HCT116 (cell line): ENCODE results near the gene KRTAP11-1. TPM values are rescaled to one million over a fixed set of nuclear protein-coding genes. Genes with fewer than 3 reads are reported as not detected.

Source experiments
- ATAC-seq: fragments of 200-7000 bp; cut with Tn5 transposase; 2 replicates; pipeline ENCODE4 v1.9.1; 2020; ENCODE audit warnings: mild to moderate bottlenecking, moderate library complexity
- BruUV-seq: library from RNA; stranded (reverse); fragments of 400-500 nt; replicated peaks from 2 replicates; lab custom pipeline; 2021; lab: Mats Ljungman, UMichigan
- CTCF ChIA-PET: fragments of 300-600 bp; sonication (Branson Sonifier 250); formaldehyde crosslinking; loops from one replicate; lab custom pipeline; 2021; ENCODE audit warnings: antibody characterized with exemption; lab: Charles Lee
- POLR2A ChIA-PET: fragments of 300-600, 350-600 bp; sonication (Branson Sonifier 250); formaldehyde crosslinking; loops from one replicate; lab custom pipeline; 2021; ENCODE audit warnings: antibody characterized with exemption; lab: Charles Lee
- RAD21 ChIA-PET, 2 experiments: fragments of 300-600 bp; sonication (Branson Sonifier 250); formaldehyde crosslinking; loops; one replicate each; lab custom pipeline; 2023; ENCODE audit warnings: low total read pairs in 2 of 2; ENCODE audit not compliant: uncharacterized antibody in 2 of 2, unreplicated experiment in 2 of 2, low non-redundant PET in 1 of 2; lab: Charles Lee
- DNase-seq: peaks from one replicate; pipeline ENCODE4 v3.0.0-alpha.2; 2010; ENCODE audit warnings: low read depth, low spot score
- H2AFZ ChIP-seq: fragments of 200-600 bp; shearing (Covaris generic), sonication (generic); 2 replicates; pipeline ENCODE4 v1.6.1; 2017; ENCODE audit warnings: low read depth, mixed run types, mixed read lengths, antibody characterized with exemption, low read length; ENCODE audit not compliant: poor library complexity, severe bottlenecking
- H3K27ac ChIP-seq: 2 replicates; pipeline ENCODE4 v1.5.1; 2012; ENCODE audit warnings: low read depth, low read length
- H3K27me3 ChIP-seq: fragments of 200-600 bp; sonication (generic); 2 replicates; pipeline ENCODE4 v1.6.1; 2016; ENCODE audit warnings: mixed run types, low read length, mixed read lengths; ENCODE audit not compliant: insufficient read depth
- H3K36me3 ChIP-seq, 2 experiments: fragments of 200-500 bp in 1 of 2; fragments of 200-600 bp in 1 of 2; sonication (Bioruptor generic) in 1 of 2; sonication (generic) in 1 of 2; 2 replicates each; pipeline versions ENCODE4 v1.5.1 to v1.6.1; 2014 to 2016; ENCODE audit warnings: low read length in 2 of 2, inconsistent platforms in 1 of 2, mixed read lengths in 1 of 2, mixed run types in 1 of 2; ENCODE audit not compliant: insufficient read depth in 2 of 2, control insufficient read depth in 1 of 2
- H3K4me1 ChIP-seq, 2 experiments: fragments of 200-600 bp in 1 of 2; sonication (generic) in 1 of 2; 2 replicates each; pipeline versions ENCODE4 v1.5.1 to v1.6.1; 2012 to 2017; ENCODE audit warnings: low read length in 2 of 2, inconsistent platforms in 1 of 2, mild to moderate bottlenecking in 1 of 2, mixed read lengths in 1 of 2, mixed run types in 1 of 2, moderate library complexity in 1 of 2; ENCODE audit not compliant: insufficient read depth in 2 of 2, control insufficient read depth in 1 of 2
- H3K4me2 ChIP-seq: fragments of 200-600 bp; sonication (generic); 2 replicates; pipeline ENCODE4 v1.6.1; 2017; ENCODE audit warnings: mixed run types, low read length, mixed read lengths
- H3K4me3 ChIP-seq, 2 experiments: fragments of 200-600 bp in 1 of 2; sonication (generic) in 1 of 2; replicated peaks in 1 of 2; 2 replicates each; pipeline ENCODE4 v1.5.1; 2011 to 2016; ENCODE audit warnings: low read length in 2 of 2, control low read depth in 1 of 2, low read depth in 1 of 2, mild to moderate bottlenecking in 1 of 2, mixed read lengths in 1 of 2, mixed run types in 1 of 2
- H3K79me2 ChIP-seq: fragments of 200-600 bp; sonication (generic); 2 replicates; pipeline ENCODE4 v1.6.1; 2017; ENCODE audit warnings: mild to moderate bottlenecking, mixed run types, low read length, moderate library complexity, mixed read lengths; ENCODE audit not compliant: insufficient read depth
- H3K9ac ChIP-seq: fragments of 200-600 bp; sonication (generic); 2 replicates; pipeline ENCODE4 v1.6.1; 2016; ENCODE audit warnings: low read length, mixed read lengths
- H3K9me2 ChIP-seq: fragments of 200-600 bp; sonication (generic), shearing (Covaris generic); 2 replicates; pipeline ENCODE4 v1.6.1; 2017; ENCODE audit warnings: mixed run types, mild to moderate bottlenecking, moderate library complexity; ENCODE audit not compliant: insufficient read depth
- H3K9me3 ChIP-seq, 2 experiments: fragments of 200-500 bp in 1 of 2; fragments of 200-600 bp in 1 of 2; sonication (Bioruptor generic) in 1 of 2; sonication (generic) in 1 of 2; 2 replicates each; pipeline ENCODE4 v1.6.1; 2014 to 2017; ENCODE audit warnings: low read length in 2 of 2, mixed read lengths in 2 of 2, inconsistent platforms in 1 of 2, low read depth in 1 of 2, mild to moderate bottlenecking in 1 of 2, mixed run types in 1 of 2, moderate library complexity in 1 of 2; ENCODE audit not compliant: control insufficient read depth in 1 of 2, insufficient read depth in 1 of 2
- H4K20me1 ChIP-seq: fragments of 200-600 bp; sonication (generic), shearing (Covaris generic); 2 replicates; pipeline ENCODE4 v1.6.1; 2017; ENCODE audit warnings: mixed run types, mild to moderate bottlenecking, moderate library complexity; ENCODE audit not compliant: insufficient read depth
- CBX3 ChIP-seq: IDR thresholded peaks from 2 replicates; pipeline ENCODE4 v1.6.1; 2012; ENCODE audit warnings: low read depth
- CEBPB ChIP-seq: IDR thresholded peaks from 2 replicates; pipeline ENCODE4 v1.6.1; 2012; ENCODE audit warnings: low read depth
- EGR1 ChIP-seq: IDR thresholded peaks from 2 replicates; pipeline ENCODE4 v1.6.1; 2012; ENCODE audit warnings: low read depth
- ELF1 ChIP-seq: IDR thresholded peaks from 2 replicates; pipeline ENCODE4 v1.6.1; 2012; ENCODE audit warnings: low read depth, borderline replicate concordance
- EZH2 ChIP-seq: fragments of 200-600 bp; sonication (generic); IDR thresholded peaks from 2 replicates; pipeline ENCODE4 v1.6.1; 2017; ENCODE audit warnings: antibody characterized with exemption, mixed run types
- EZH2phosphoT487 ChIP-seq: fragments of 200-600 bp; IDR thresholded peaks from 2 replicates; pipeline ENCODE4 v1.6.1; 2018; ENCODE audit warnings: antibody characterized with exemption, borderline replicate concordance
- FOSL1 ChIP-seq: IDR thresholded peaks from 2 replicates; pipeline ENCODE4 v1.6.1; 2012; ENCODE audit warnings: low read depth
- JUND ChIP-seq: IDR thresholded peaks from 2 replicates; pipeline ENCODE4 v1.6.1; 2012
- POLR2AphosphoS5 ChIP-seq: IDR thresholded peaks from 2 replicates; pipeline ENCODE4 v1.6.1; 2011; ENCODE audit warnings: mild to moderate bottlenecking, low read depth, low read length, moderate library complexity
- SIN3A ChIP-seq: IDR thresholded peaks from 2 replicates; pipeline ENCODE4 v1.6.1; 2012; ENCODE audit warnings: low read depth
- SP1 ChIP-seq: IDR thresholded peaks from 2 replicates; pipeline ENCODE4 v1.6.1; 2012; ENCODE audit warnings: low read depth
- TCF7L2 ChIP-seq: IDR thresholded peaks from 2 replicates; pipeline ENCODE4 v1.7.0; 2011; ENCODE audit warnings: borderline replicate concordance, inconsistent platforms; ENCODE audit not compliant: insufficient read depth, insufficient read length; ENCODE audit errors: extremely low read depth
- YY1 ChIP-seq: IDR thresholded peaks from 2 replicates; pipeline ENCODE4 v1.6.1; 2011; ENCODE audit warnings: low read length, low read depth, moderate library complexity, mild to moderate bottlenecking; ENCODE audit not compliant: insufficient replicate concordance; ENCODE audit errors: extremely low read depth
- ZFX ChIP-seq: fragments of 450-650 bp; IDR thresholded peaks from 2 replicates; pipeline ENCODE4 v1.6.1; 2017
- intact Hi-C: fragments of 100-400 bp; cut with micrococcal nuclease; formaldehyde crosslinking; loops from 2 replicates; pipeline ENCODE4 v1.10.0; 2022
- total RNA-seq: library from RNA; stranded (reverse); gene quantifications from one replicate; pipeline ENCODE4 v1.2.1, GENCODE V29; 2021; ENCODE audit not compliant: unreplicated experiment

KRTAP11-1 gene
- total RNA-seq, 1 experiment from 2014 or later: not detected

DNA sequence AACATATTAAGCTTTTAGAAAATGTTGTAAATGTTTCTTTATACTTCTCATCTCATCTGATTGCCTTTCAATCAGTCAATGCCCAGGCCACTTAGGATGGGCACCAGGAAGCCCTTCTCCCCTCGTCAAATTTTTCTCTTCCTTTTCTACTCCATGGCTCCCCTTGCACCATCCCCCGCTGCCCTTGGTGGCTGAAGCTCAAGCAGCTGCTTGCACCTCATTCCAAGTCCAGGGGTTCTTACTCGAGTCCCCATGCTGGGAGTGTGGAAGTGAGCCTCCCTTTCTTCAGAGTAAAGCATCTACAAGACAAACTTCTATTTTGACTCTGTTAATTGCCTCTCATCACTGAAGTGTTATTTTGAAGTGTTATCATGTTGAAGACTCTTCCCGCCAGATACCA, 39.7 kb upstream of the KRTAP11-1 start (continued):
- TF ChIP-seq FOSL1 (no peak), EZH2 (no peak), ELF1 (no peak)

DNA sequence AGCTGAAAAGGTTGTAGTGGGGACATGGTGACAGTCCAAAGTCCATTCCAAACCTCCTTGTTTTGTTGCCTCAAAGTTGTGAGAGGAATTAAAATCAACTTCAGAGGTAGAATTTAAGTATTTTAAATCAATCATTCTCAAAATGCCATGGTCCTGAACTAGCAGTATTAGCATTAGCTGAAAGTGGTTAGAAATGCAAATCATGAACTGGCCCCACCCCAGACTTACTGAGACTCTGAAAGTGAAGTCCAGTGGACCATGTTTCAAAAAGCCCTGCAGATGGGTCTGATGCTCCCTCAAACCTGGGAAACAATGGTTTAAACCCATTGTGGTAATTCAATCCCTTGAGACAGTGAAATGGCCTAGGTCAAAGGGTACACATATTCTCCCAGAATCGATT, 36.2 kb upstream of the KRTAP11-1 start:
- intact Hi-C loops: no loop called here
- H3K9me2 ChIP-seq: no peaks in the 10 kb centered on the region
- H3K4me2 ChIP-seq: no peak overlapping the region
- DNase-seq (no peak), ATAC-seq (no peak)
- no peaks in the 10 kb centered on the region for H3K79me2 ChIP-seq
- no peak overlapping the region for H3K9ac ChIP-seq
- no peaks in the 10 kb centered on the region for H3K27me3 ChIP-seq
- POLR2A ChIA-PET: no interaction called here
- no peak overlapping the region for H2AFZ ChIP-seq
- CTCF ChIA-PET: no interaction called here
- no peak overlapping the region for H3K27ac ChIP-seq
- H3K4me3 ChIP-seq: no peak overlapping the region
- TF ChIP-seq ZFX: no peak
- no peak for TF ChIP-seq EZH2phosphoT487
- TF ChIP-seq FOSL1: no peak
- no peak for TF ChIP-seq EGR1
- TF ChIP-seq YY1: no peak
- no peak for TF ChIP-seq SIN3A
- no peak for TF ChIP-seq SP1
- no peak for TF ChIP-seq POLR2AphosphoS5
- no peak for TF ChIP-seq TCF7L2
- no peak for TF ChIP-seq CEBPB
- no peak for TF ChIP-seq CBX3
- no peak for TF ChIP-seq JUND
- H3K4me1 ChIP-seq: no peaks in the 10 kb centered on the region
- BruUV-seq: no TSS peak
- no peaks in the 10 kb centered on the region for H4K20me1 ChIP-seq
- RAD21 ChIA-PET: no interaction called here
- H3K36me3 ChIP-seq: no peaks in the 10 kb centered on the region
- no peaks in the 10 kb centered on the region; a peak in 1 of 4 replicates for H3K9me3 ChIP-seq
